Endometrial microvascular endothelial cells (primary cell): ENCODE measurements around the gene GSTT2B. TPM values are rescaled to one million over a fixed set of nuclear protein-coding genes. Genes with fewer than 3 reads are reported as not detected.
"Not testable (repeated sequence)": the region's sequence is repeated elsewhere in the genome, so short reads cannot be mapped to it uniquely, and the experiment has no call there.

Experiments used
- in situ Hi-C: cut with HindIII; loops from 2 replicates; pipeline ENCODE4 v1.10.0; 2017; ENCODE audit warnings: low sequenced_read_pairs, low pct_unique_long_range_greater_than_20kb; ENCODE audit errors: inconsistent ontology term
- total RNA-seq: library from RNA; depleted of rRNA; stranded (reverse); fragments of >200 nt; gene quantifications from one replicate; pipeline ENCODE4 v1.2.3, GENCODE V29; 2015; ENCODE audit errors: inconsistent ontology term

Gene GSTT2B
- total RNA-seq, 1 donor from 2014 or later, result 0.19 TPM

- in situ Hi-C loops, result no loop called here
Observed at GRCh38 chr22:23911318-23911980, 49.5 kb downstream of the GSTT2B start.

GRCh38 chr22:23910496-23911190, 50.4 kb downstream of the GSTT2B start:
- in situ Hi-C loops, result no loop called here

- in situ Hi-C loops, result no loop called here
Observed at GRCh38 chr22:23909296-23909898, 51.6 kb downstream of the GSTT2B start.

- in situ Hi-C loops, result no loop called here
Observed at GRCh38 chr22:23908587-23909205, 52.3 kb downstream of the GSTT2B start.

- in situ Hi-C loops, result not testable (repeated sequence)
Observed at GRCh38 chr22:23907423-23907822, 53.6 kb downstream of the GSTT2B start.

Other genes with a start within 250 kb of the GSTT2B start
- 1.6 TPM for gene ZNF70, start 210.1 kb downstream of the GSTT2B start, total RNA-seq
- gene VPREB3, start 206.8 kb downstream of the GSTT2B start, total RNA-seq, result not detected
- gene C22orf15, start 198.2 kb downstream of the GSTT2B start, total RNA-seq, result not detected
- 9.7 TPM for gene CHCHD10, start 193.2 kb downstream of the GSTT2B start, total RNA-seq
- 2.4 TPM for gene MMP11, start 188.3 kb downstream of the GSTT2B start, total RNA-seq
- gene SMARCB1, start 174.2 kb downstream of the GSTT2B start, total RNA-seq, result 141 TPM
- gene DERL3, start 122.2 kb downstream of the GSTT2B start, total RNA-seq, result not detected
- 4.7 TPM for gene SLC2A11, start 103.3 kb downstream of the GSTT2B start, total RNA-seq
- 414 TPM for gene MIF, start 66.8 kb downstream of the GSTT2B start, total RNA-seq
- gene DDTL, start 5.7 kb upstream of the GSTT2B start, total RNA-seq, result not detected
- 98.1 TPM for gene DDT, start 13.2 kb upstream of the GSTT2B start, total RNA-seq
- 0.56 TPM for gene GSTT2, start 18.9 kb upstream of the GSTT2B start, total RNA-seq
- gene GSTT4, start 44.3 kb upstream of the GSTT2B start, total RNA-seq, result not detected
- gene CABIN1, start 50.1 kb upstream of the GSTT2B start, total RNA-seq, result 31.4 TPM
- 0.09 TPM for gene SUSD2, start 220.3 kb upstream of the GSTT2B start, total RNA-seq